DND-41 (cell line): Measurements from ENCODE around the gene STAMBP.

ENCODE experiments used
- EZH2 ChIP-seq: IDR thresholded peaks from 3 replicates; pipeline ENCODE4 v1.6.1; 2012; ENCODE audit warnings: borderline replicate concordance, low read depth, mild to moderate bottlenecking, moderate library complexity, low read length, inconsistent platforms; ENCODE audit not compliant: severe bottlenecking
- TF ChIP-seq, protein P1 (sequence below): IDR thresholded peaks from 2 replicates; pipeline ENCODE4 v1.5.1; 2012; ENCODE audit warnings: borderline replicate concordance, low read length, moderate library complexity, mild to moderate bottlenecking; ENCODE audit not compliant: poor library complexity, severe bottlenecking; ENCODE audit errors: extremely low read depth

DNA sequence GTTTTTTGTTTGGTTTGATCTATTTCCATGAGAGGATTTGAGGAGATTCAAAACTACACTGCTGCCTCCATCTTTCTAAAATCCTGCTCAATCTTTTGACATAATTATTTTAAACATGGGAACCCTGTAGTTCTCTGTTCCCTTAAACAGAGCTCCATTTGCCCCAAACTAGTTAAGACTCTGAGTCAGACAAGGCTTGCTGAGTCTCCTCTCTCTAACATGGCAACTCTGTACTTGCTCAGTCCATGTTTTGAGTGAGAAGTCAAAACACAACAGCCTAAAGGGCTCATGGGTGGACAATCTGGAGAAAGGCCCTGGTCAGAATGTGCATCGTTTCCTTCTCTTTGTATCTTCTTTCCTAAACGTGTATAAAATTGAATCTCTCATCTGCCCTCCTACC, 7.1 kb upstream of the STAMBP start:
- no peak for TF ChIP-seq EZH2
- TF ChIP-seq, protein P1, sequence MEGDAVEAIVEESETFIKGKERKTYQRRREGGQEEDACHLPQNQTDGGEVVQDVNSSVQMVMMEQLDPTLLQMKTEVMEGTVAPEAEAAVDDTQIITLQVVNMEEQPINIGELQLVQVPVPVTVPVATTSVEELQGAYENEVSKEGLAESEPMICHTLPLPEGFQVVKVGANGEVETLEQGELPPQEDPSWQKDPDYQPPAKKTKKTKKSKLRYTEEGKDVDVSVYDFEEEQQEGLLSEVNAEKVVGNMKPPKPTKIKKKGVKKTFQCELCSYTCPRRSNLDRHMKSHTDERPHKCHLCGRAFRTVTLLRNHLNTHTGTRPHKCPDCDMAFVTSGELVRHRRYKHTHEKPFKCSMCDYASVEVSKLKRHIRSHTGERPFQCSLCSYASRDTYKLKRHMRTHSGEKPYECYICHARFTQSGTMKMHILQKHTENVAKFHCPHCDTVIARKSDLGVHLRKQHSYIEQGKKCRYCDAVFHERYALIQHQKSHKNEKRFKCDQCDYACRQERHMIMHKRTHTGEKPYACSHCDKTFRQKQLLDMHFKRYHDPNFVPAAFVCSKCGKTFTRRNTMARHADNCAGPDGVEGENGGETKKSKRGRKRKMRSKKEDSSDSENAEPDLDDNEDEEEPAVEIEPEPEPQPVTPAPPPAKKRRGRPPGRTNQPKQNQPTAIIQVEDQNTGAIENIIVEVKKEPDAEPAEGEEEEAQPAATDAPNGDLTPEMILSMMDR = no peak
